HG02763 (cell line): ENCODE data around the gene TRERF1.

Experiments
- ATAC-seq: cut with Tn5 transposase; IDR thresholded peaks from one replicate; pipeline ENCODE4 v1.9.1; 2021; ENCODE audit warnings: mild to moderate bottlenecking, moderate library complexity; ENCODE audit not compliant: unreplicated experiment

The TRERF1 gene

GRCh38 chr6:42369568-42369967 is 82.2 kb downstream of the TRERF1 start:
- ATAC-seq: no peak

- no peak for ATAC-seq
These were observed 83.5 kb downstream of the TRERF1 start for GRCh38 chr6:42368181-42368580.

- ATAC-seq: peak; percentile 44
These were observed 84.2 kb downstream of the TRERF1 start for GRCh38 chr6:42367353-42368011.

- ATAC-seq: no peak
These were observed 84.8 kb downstream of the TRERF1 start for GRCh38 chr6:42366999-42367352.

GRCh38 chr6:42366011-42366705 is 85.6 kb downstream of the TRERF1 start:
- no peak for ATAC-seq

- ATAC-seq: no peak
These were observed 86.7 kb downstream of the TRERF1 start for GRCh38 chr6:42365021-42365420.

- no peak for ATAC-seq
These were observed 87.5 kb downstream of the TRERF1 start for GRCh38 chr6:42363926-42364849.

- ATAC-seq: no peak
These were observed 90.7 kb downstream of the TRERF1 start for GRCh38 chr6:42361036-42361435.

GRCh38 chr6:42359021-42359420 is 92.7 kb downstream of the TRERF1 start:
- no peak for ATAC-seq

GRCh38 chr6:42355416-42355815 is 96.3 kb downstream of the TRERF1 start:
- ATAC-seq: no peak

GRCh38 chr6:42354702-42355101 is 97.0 kb downstream of the TRERF1 start:
- ATAC-seq: no peak

GRCh38 chr6:42352856-42353564 is 98.7 kb downstream of the TRERF1 start:
- no peak for ATAC-seq

GRCh38 chr6:42350911-42351310 is 100.8 kb downstream of the TRERF1 start:
- no peak for ATAC-seq

GRCh38 chr6:42349753-42350511 is 101.8 kb downstream of the TRERF1 start:
- ATAC-seq: no peak

GRCh38 chr6:42347456-42347855 is 104.3 kb downstream of the TRERF1 start:
- ATAC-seq: no peak

GRCh38 chr6:42345696-42346416 is 105.9 kb downstream of the TRERF1 start:
- no peak for ATAC-seq

- ATAC-seq: no peak
These were observed 107.0 kb downstream of the TRERF1 start for GRCh38 chr6:42344756-42345155.

- ATAC-seq: no peak
These were observed 109.8 kb downstream of the TRERF1 start for GRCh38 chr6:42341771-42342553.

- ATAC-seq: no peak
These were observed 110.5 kb downstream of the TRERF1 start for GRCh38 chr6:42341221-42341620.
